ENCODE measurements around the gene PRLHR.

DNA sequence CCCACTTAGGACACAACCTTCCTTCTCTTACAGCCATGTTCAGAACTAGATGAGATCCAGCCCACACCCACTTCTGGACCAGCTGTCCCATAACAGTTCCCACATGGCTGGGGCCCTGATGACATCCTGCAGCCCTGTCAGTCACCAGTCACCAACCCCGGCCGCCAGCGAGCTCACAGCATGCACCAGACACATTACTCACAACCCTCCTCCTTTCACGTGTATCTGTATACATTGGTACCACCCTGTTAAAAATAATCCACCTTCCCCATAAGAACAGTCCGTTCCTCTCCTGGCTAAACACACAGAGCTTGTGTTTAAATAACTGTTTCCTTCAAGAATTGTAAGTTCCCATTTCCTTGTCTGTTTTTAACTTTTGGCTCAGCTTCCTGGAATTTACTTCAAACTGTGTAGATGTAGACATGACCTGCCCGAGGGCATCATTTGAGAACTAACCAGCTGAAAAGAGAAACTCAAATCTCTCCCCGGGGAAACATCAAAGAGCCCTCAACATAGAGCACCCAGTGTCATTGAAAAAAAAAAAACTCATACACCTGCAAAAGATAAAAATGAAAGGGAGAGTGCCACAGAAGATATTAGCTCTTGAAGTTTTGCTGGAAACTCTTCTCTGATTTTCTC, 26.0 kb upstream of the PRLHR start:
- TF ChIP-seq, protein P1, sequence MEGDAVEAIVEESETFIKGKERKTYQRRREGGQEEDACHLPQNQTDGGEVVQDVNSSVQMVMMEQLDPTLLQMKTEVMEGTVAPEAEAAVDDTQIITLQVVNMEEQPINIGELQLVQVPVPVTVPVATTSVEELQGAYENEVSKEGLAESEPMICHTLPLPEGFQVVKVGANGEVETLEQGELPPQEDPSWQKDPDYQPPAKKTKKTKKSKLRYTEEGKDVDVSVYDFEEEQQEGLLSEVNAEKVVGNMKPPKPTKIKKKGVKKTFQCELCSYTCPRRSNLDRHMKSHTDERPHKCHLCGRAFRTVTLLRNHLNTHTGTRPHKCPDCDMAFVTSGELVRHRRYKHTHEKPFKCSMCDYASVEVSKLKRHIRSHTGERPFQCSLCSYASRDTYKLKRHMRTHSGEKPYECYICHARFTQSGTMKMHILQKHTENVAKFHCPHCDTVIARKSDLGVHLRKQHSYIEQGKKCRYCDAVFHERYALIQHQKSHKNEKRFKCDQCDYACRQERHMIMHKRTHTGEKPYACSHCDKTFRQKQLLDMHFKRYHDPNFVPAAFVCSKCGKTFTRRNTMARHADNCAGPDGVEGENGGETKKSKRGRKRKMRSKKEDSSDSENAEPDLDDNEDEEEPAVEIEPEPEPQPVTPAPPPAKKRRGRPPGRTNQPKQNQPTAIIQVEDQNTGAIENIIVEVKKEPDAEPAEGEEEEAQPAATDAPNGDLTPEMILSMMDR (IDR thresholded peaks at IDR 0.05 in 8 of 11, conservative IDR thresholded peaks at IDR 0.05 in 3 of 11): no peak
- TF ChIP-seq POLR2A (IDR thresholded peaks at IDR 0.05) (no peak), POLR2AphosphoS5 (IDR thresholded peaks at IDR 0.05) (no peak)

Data from spleen (tissue), 7 donors.